Endothelial cell of umbilical vein (primary cell): ENCODE measurements around the gene ZP4. TPM values are rescaled to one million over a fixed set of nuclear protein-coding genes. Genes with fewer than 3 reads are reported as not detected.

ENCODE experiments used
- BruUV-seq: library from RNA; stranded (reverse); fragments of 400-500 nt; replicated peaks from 2 replicates; lab custom pipeline; 2021; lab: Mats Ljungman, UMichigan
- CTCF ChIA-PET: fragments of 300-600, 350-600 bp; sonication (Branson Sonifier 250); formaldehyde crosslinking; loops from one replicate; lab custom pipeline; 2021; ENCODE audit warnings: antibody characterized with exemption, inconsistent platforms; lab: Charles Lee
- POLR2A ChIA-PET: fragments of 300-600, 350-600 bp; sonication (Branson Sonifier 250); formaldehyde crosslinking; loops from one replicate; lab custom pipeline; 2021; ENCODE audit warnings: antibody characterized with exemption, inconsistent platforms; lab: Charles Lee
- DNase-seq: peaks from one replicate; pipeline ENCODE4 v3.0.0-alpha.2; 2011; ENCODE audit warnings: low read depth, low spot score
- FAIRE-seq: peaks from 2 replicates; lab custom pipeline; 2011; peaks lifted over from hg19 to GRCh38; lab: Jason Lieb, UNC
- H2AFZ ChIP-seq: 2 replicates; pipeline ENCODE4 v1.6.0; 2012; ENCODE audit warnings: low read depth, low read length, control low read depth, inconsistent platforms
- H3K27ac ChIP-seq: 2 replicates; pipeline ENCODE4 v1.5.1; 2011; ENCODE audit warnings: low read depth, mild to moderate bottlenecking, control low read depth, low read length, moderate library complexity; ENCODE audit not compliant: insufficient read depth
- H3K27me3 ChIP-seq, 2 experiments: 2 replicates each; pipeline versions ENCODE4 v1.6.0 to v1.6.1; 2011; ENCODE audit warnings: low read length in 2 of 2, mixed read lengths in 1 of 2; ENCODE audit not compliant: control insufficient read depth in 2 of 2, insufficient read depth in 2 of 2
- H3K36me3 ChIP-seq, 2 experiments: 2 replicates in 1 of 2; 3 replicates in 1 of 2; pipeline ENCODE4 v1.5.1; 2011; ENCODE audit warnings: low read length in 2 of 2, mild to moderate bottlenecking in 1 of 2, moderate library complexity in 1 of 2; ENCODE audit not compliant: control insufficient read depth in 2 of 2, insufficient read depth in 2 of 2; ENCODE audit errors: extremely low read depth in 1 of 2
- H3K4me1 ChIP-seq: 3 replicates; pipeline ENCODE4 v1.5.1; 2011; ENCODE audit warnings: mild to moderate bottlenecking, low read length; ENCODE audit not compliant: control insufficient read depth, insufficient read depth; ENCODE audit errors: extremely low read depth
- H3K4me2 ChIP-seq: 2 replicates; pipeline ENCODE4 v1.6.1; 2011; ENCODE audit warnings: low read length, control low read depth, mixed read lengths; ENCODE audit not compliant: insufficient read depth
- H3K4me3 ChIP-seq, 3 experiments: fragments of 200-600 bp in 1 of 3; sonication (generic), shearing (Covaris generic) in 1 of 3; replicated peaks in 1 of 3; 2 replicates each; pipeline ENCODE4 v1.5.1; 2011 to 2016; ENCODE audit warnings: control low read depth in 3 of 3, low read length in 3 of 3, mild to moderate bottlenecking in 2 of 3, inconsistent platforms in 1 of 3, low read depth in 1 of 3, moderate library complexity in 1 of 3; ENCODE audit not compliant: insufficient read depth in 1 of 3
- H3K79me2 ChIP-seq: 2 replicates; pipeline ENCODE4 v1.6.0; 2012; ENCODE audit warnings: low read length, inconsistent platforms; ENCODE audit not compliant: control insufficient read depth, insufficient read depth
- H3K9ac ChIP-seq: replicated peaks from 2 replicates; pipeline ENCODE3; 2011; ENCODE audit warnings: low read length, control low read depth; ENCODE audit not compliant: insufficient read depth; ENCODE audit errors: extremely low read depth
- H3K9me1 ChIP-seq: replicated peaks from 3 replicates; pipeline ENCODE4 v1.6.0; 2011; ENCODE audit warnings: mild to moderate bottlenecking, low read length; ENCODE audit not compliant: control insufficient read depth, insufficient read depth; ENCODE audit errors: extremely low read depth
- H3K9me3 ChIP-seq: replicated peaks from 2 replicates; pipeline ENCODE4 v1.5.1; 2012; ENCODE audit warnings: low read length, inconsistent platforms; ENCODE audit not compliant: control insufficient read depth, insufficient read depth
- H4K20me1 ChIP-seq: replicated peaks from 2 replicates; pipeline ENCODE3; 2011; ENCODE audit warnings: mild to moderate bottlenecking, low read length; ENCODE audit not compliant: control insufficient read depth, insufficient read depth; ENCODE audit errors: extremely low read depth
- EZH2 ChIP-seq: IDR thresholded peaks from 2 replicates; pipeline ENCODE4 v1.6.1; 2012; ENCODE audit warnings: borderline replicate concordance, low read depth, mild to moderate bottlenecking, moderate library complexity, low read length, inconsistent platforms; ENCODE audit not compliant: severe bottlenecking
- FOS ChIP-seq: IDR thresholded peaks from 2 replicates; pipeline ENCODE4 v1.6.1; 2011; ENCODE audit warnings: mild to moderate bottlenecking, low read length, moderate library complexity, borderline replicate concordance; ENCODE audit not compliant: insufficient read depth
- GATA2 ChIP-seq: IDR thresholded peaks from 2 replicates; pipeline ENCODE4 v1.7.0; 2011; ENCODE audit warnings: low read depth, mild to moderate bottlenecking, moderate library complexity, mixed read lengths, low read length; ENCODE audit not compliant: insufficient read length, insufficient read depth
- JUN ChIP-seq: IDR thresholded peaks from 2 replicates; pipeline ENCODE4 v1.6.1; 2011; ENCODE audit warnings: borderline replicate concordance, low read depth; ENCODE audit not compliant: insufficient read length, insufficient read depth
- MAX ChIP-seq: IDR thresholded peaks from 2 replicates; pipeline ENCODE4 v1.6.1; 2011; ENCODE audit not compliant: insufficient read depth, insufficient read length
- MYC ChIP-seq: IDR thresholded peaks from one replicate; pipeline ENCODE4 v1.6.1; 2011; ENCODE audit warnings: mild to moderate bottlenecking, low read depth, low read length
- POLR2A ChIP-seq: IDR thresholded peaks from 2 replicates; pipeline ENCODE4 v1.6.1; 2012; ENCODE audit warnings: low read depth, mild to moderate bottlenecking, control low read depth, low read length
- POLR2AphosphoS5 ChIP-seq: IDR thresholded peaks from 2 replicates; pipeline ENCODE4 v1.6.1; 2012; ENCODE audit warnings: low read depth, mild to moderate bottlenecking, control low read depth, low read length, moderate library complexity; ENCODE audit not compliant: insufficient read depth
- dilution Hi-C: fragments of 300-500 bp; cut with MboI; formaldehyde crosslinking; loops from one replicate; pipeline ENCODE4 v1.15.0; 2019; ENCODE audit warnings: low sequenced_read_pairs; ENCODE audit not compliant: extremely low pct_ligation_motif_present
- intact Hi-C: fragments of 100-400 bp; cut with micrococcal nuclease; formaldehyde crosslinking; loops from one replicate; pipeline ENCODE4 v1.10.0; 2022
- polyA plus RNA-seq, 4 experiments: library from polyadenylated mRNA; depleted of rRNA in 3 of 4; stranded (reverse) in 3 of 4; unstranded in 1 of 4; fragments of >200 nt; gene quantifications; 2 replicates each; pipeline versions ENCODE4 v1.2.1 to v1.2.3, GENCODE V29; 2011 to 2012; ENCODE audit warnings: missing spikeins in 1 of 4
- total RNA-seq: library from RNA; stranded (reverse); gene quantifications from 2 replicates; pipeline ENCODE4 v1.2.3, GENCODE V29; 2021
- TF ChIP-seq, protein P1 (sequence below), 2 donors: IDR thresholded peaks; 1 replicate in 1 of 2; 2 replicates in 1 of 2; pipeline ENCODE4 v1.5.1; 2011; ENCODE audit warnings: low read length in 2 of 2, mild to moderate bottlenecking in 2 of 2, moderate library complexity in 2 of 2, control low read depth in 1 of 2, inconsistent platforms in 1 of 2, low read depth in 1 of 2; ENCODE audit not compliant: insufficient read depth in 1 of 2; ENCODE audit errors: extremely low read depth in 1 of 2

The ZP4 gene
- total and polyA plus RNA-seq, 2 donors (not counting 3 experiments of a cell fraction or from before 2014, with no cell fraction given): not detected

DNA sequence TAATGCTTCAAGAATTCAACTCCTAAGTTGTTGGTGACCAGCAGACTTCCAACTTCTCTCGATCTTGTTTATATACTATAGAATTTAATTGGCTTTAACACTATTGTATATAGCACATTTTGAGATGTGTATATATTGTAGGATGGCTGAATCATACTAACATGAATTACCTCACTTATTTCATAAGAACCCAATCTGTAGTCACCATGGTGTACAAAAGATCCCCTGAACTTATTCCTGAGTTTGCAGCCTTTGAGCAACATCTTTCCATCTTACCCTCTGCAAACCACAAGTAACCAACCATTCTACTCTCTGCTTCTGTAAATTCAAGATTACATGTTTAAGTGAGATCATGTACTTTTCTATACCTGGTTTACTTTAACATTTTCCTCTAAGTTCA is 12.3 kb downstream of the ZP4 start:
- no peaks in the 10 kb centered on the region for H3K4me1 ChIP-seq
- H3K36me3 ChIP-seq: no peaks in the 10 kb centered on the region
- no peak overlapping the region for H3K4me3 ChIP-seq
- no peaks in the 10 kb centered on the region for H3K27me3 ChIP-seq
- intact Hi-C loops (no loop called here), dilution Hi-C loops (no loop called here)
- H2AFZ ChIP-seq: no peak overlapping the region
- ChIA-PET POLR2A (no interaction called here), CTCF (no interaction called here)
- TF ChIP-seq GATA2 (no peak), JUN (no peak), FOS (no peak), MYC (no peak), POLR2A (no peak), EZH2 (no peak), POLR2AphosphoS5 (no peak), MAX (no peak)
- TF ChIP-seq, protein P1, sequence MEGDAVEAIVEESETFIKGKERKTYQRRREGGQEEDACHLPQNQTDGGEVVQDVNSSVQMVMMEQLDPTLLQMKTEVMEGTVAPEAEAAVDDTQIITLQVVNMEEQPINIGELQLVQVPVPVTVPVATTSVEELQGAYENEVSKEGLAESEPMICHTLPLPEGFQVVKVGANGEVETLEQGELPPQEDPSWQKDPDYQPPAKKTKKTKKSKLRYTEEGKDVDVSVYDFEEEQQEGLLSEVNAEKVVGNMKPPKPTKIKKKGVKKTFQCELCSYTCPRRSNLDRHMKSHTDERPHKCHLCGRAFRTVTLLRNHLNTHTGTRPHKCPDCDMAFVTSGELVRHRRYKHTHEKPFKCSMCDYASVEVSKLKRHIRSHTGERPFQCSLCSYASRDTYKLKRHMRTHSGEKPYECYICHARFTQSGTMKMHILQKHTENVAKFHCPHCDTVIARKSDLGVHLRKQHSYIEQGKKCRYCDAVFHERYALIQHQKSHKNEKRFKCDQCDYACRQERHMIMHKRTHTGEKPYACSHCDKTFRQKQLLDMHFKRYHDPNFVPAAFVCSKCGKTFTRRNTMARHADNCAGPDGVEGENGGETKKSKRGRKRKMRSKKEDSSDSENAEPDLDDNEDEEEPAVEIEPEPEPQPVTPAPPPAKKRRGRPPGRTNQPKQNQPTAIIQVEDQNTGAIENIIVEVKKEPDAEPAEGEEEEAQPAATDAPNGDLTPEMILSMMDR (IDR thresholded peaks at IDR 0.05; ENCODE audit: extremely low read depth in 1 of 2, insufficient read depth in 1 of 2, low read depth in 1 of 2, low read length in 2 of 2): no peak
- H3K27ac ChIP-seq: no peak overlapping the region
- no peak overlapping the region for H3K9ac ChIP-seq
- H3K9me1 ChIP-seq: no peaks in the 10 kb centered on the region
- BruUV-seq: no TSS peak
- no peak overlapping the region for H3K4me2 ChIP-seq
- no peaks in the 10 kb centered on the region for H3K79me2 ChIP-seq
- DNase-seq: no peak
- H4K20me1 ChIP-seq: no peaks in the 10 kb centered on the region
- no peak for FAIRE-seq
- peaks cover 2% of the 10 kb centered on the region for H3K9me3 ChIP-seq
